GM21447 (cell line): ENCODE results near the gene USP47.

Experiments used
- ATAC-seq: cut with Tn5 transposase; IDR thresholded peaks from one replicate; pipeline ENCODE4 v1.9.1; 2021; ENCODE audit not compliant: unreplicated experiment

Gene USP47

DNA sequence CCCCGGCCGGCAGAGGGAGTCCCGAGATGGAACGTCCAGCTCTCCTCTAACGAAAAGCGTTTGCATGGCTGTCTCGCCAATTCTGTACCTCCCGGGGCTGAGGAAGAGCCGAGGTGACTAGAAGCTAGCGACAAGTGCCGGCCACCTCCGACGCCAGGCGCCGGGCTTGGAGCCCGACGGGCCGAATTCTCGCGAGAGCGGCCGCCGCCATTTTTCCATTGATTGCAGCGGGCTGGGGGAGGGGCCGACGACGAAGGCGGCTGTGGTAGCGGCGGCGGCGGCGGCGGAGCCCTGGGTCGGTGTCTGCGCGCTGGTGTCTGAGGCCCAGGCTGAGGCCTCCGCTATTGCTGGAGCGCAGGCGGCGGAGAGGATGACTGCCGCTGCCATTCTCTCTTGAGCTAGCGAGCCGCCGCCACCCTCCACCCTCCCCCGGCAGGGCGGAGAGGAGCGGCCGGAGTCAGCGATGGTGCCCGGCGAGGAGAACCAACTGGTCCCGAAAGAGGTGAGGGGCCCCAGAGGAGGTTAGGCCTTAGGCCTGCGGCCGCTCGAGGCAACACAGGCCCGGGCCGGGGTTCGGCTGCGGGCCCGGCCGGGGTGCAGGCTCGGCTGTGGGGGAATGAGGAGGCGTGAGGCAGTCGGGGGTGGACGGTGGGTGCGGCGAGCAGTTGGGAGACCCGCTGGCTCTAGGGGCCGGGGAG lies at the start of gene USP47:
TSS of gene USP47 (plus strand) at position 250 of the 698 bp plus-strand sequence. CDS start at position 464, 214 bp downstream.
- peak; percentile 60 for ATAC-seq

DNA sequence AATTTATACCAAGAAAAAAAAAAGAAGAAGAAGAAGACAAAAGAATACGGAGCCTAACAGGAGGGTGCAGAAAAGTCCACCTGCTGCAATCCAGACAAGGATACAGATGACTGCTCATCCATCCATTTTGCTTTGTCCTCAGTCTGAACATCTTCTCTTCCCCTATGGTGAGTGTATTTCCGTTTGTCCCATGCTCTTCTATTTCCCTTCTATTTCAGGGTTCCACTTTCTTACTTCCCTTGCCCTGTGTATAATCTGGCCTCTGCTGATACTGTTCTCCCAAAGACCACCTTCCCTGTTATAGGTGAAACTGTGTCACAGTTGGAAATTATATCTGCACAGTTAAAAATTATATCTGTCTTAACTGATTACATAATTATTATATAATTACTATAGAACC lies 48.7 kb upstream of the USP47 start:
- no peak for ATAC-seq

GRCh38 chr11:11798586-11799438 lies 43.0 kb upstream of the USP47 start:
- ATAC-seq = no peak

DNA sequence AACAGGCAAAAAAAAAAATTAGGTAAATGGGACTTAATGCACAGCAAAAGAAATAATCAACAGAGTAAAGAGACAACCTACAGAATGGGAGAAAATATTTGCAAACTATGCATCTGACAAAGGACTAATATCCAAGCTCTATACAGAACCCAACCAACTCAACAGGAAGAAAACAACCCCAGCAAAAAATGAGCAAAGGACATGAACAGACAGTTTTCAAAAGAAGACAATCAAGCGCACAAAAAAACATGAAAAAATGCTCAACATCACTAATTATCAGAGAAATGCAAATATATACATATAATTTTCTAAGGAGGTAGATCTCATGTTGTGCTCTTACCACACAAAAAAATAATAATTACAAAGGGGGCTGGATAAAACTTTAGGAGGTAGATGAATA lies 36.5 kb upstream of the USP47 start:
- no peak for ATAC-seq

DNA sequence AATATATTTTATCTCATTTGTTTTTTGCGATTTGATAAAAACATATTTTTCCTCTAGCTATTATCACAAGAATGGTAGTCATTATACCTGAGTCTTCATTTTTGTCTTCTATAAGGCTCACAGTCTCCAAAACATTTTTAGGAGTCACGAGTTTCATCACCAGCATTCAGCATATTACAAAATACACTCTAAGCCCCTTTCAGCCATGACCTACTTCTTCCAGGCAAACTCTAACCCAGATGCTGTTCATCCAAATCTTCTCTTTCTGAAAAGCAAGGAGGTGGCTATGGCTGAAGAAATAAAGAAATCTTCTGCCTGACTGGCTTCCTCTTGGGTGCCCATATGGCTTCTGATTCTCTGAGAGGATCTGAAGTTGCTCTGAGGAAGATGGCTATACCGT lies 35.7 kb upstream of the USP47 start:
- no peak for ATAC-seq

DNA sequence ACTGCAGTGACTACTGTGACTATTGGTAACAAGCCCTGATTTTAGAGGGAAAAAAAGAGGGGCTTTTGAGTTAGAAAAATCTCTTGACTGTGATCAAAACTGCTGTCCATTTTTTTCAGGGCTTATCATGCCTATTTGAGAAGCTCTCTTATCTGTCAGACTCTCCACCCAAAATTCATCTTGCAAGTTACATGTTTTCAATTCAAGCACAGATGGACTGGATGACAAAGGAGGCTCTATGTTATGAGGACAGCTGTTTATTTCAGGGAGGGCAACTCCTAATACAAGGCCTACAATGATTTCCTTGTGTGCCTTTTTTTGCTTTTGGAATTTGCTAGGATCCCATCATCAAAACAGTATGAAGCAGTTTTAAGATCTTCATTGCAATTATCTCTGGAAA lies 35.2 kb upstream of the USP47 start:
- no peak for ATAC-seq

GRCh38 chr11:11807811-11808782 lies 33.7 kb upstream of the USP47 start:
- ATAC-seq = no peak

DNA sequence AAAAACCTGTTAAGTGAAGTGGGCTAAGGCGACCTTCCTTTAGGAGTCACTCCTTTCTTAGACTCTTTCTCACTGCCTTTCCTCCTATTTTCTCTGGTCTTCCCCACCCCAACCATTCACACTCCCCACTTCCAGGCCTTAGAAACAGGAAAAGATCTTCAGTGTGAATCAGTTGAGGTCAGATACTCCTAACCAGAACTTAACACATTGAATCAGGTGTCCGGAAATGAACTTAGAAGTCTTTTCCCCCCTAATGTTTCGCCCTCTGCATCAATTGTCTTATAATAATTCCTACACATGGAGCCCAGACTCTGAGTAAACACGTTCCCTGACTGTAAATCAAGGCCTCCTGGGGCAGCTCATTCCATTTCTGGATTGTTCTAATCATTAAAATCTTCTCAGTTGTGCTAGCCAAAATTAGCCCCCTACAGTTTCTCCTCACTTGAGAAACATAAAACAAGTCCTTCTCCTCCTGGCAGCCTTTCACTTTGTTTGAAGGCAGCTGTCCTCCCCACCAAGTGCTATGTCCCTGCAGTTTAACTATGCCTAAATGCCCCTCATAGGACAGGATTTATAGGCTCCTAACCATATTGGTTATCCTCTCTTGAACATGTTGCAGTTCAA lies 32.7 kb upstream of the USP47 start:
- ATAC-seq = no peak

DNA sequence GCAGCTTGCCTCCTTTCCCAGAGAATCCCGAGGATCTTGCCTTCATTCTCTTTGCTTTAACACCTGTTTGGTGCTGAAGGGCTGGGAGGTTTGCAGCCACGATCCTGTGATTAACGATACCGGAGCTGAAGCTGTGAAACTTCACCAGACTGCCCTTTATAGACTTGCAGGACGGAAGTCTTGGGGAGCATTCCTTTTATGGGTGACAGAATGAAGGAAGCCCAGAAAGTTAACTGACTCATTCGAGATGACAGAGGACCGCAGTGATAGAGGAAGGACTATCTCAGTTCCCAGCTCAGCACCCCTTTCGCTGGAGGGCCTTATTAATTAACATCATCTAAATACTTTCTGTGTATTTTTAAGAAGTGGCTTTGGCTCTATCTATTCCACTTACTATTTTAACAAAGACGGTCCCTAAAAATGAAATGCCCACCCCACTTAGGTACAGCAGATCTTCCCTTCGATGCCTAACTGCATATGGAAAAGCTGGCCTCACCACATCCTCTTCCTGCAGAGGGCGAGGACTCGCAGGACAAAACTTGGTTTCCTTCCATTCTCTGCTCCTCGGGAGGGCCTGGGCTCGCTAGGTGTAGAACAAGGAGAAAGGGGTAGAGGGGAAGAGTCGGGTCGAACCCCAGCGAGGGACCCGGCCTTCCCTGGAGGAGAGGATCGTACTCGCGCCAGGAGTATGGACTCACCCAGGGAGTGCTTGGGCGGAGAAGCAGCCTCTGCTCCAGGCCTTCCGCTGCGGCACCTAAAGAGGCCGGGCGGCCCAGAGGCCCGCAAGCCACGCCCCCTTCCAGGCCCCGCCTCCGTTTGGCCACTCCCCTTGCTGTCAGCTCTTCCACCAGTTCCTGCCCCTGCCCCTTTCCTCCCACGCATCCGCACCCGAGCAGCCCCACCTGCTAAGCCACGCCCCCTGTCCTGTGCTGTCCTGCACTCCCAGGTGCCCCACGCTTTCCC lies 30.7 kb upstream of the USP47 start:
- no peak for ATAC-seq

DNA sequence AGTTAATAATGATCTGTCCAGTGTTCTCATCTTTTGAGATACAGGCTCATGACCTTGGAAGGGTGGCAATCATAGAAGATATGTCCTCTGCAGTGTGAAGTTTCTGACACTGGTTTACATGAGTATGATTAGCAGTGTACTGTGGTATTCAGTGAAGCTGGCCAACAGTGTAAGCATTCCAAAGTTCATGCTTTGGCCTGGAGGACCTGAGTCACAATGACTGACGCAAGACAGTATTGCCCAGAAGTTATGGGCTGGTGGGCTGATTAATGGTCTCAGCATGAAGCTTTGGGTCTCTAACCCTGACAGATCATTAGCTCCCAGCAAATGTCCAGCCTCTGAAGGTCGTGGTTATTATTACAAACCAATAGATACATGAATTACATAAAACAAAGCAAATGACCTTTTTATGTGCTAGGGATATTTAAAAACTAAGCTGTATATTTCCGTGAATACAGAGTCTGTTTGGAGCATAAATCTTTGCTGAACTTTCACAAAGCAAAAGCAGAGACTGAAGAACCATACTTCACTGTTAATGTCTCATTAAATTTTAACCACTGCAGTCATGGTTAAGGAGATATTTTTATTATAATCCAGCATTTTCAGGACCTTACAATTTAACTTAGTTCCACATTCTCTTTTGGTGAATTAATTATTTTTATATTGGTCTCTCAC lies 28.3 kb upstream of the USP47 start:
- ATAC-seq = no peak

DNA sequence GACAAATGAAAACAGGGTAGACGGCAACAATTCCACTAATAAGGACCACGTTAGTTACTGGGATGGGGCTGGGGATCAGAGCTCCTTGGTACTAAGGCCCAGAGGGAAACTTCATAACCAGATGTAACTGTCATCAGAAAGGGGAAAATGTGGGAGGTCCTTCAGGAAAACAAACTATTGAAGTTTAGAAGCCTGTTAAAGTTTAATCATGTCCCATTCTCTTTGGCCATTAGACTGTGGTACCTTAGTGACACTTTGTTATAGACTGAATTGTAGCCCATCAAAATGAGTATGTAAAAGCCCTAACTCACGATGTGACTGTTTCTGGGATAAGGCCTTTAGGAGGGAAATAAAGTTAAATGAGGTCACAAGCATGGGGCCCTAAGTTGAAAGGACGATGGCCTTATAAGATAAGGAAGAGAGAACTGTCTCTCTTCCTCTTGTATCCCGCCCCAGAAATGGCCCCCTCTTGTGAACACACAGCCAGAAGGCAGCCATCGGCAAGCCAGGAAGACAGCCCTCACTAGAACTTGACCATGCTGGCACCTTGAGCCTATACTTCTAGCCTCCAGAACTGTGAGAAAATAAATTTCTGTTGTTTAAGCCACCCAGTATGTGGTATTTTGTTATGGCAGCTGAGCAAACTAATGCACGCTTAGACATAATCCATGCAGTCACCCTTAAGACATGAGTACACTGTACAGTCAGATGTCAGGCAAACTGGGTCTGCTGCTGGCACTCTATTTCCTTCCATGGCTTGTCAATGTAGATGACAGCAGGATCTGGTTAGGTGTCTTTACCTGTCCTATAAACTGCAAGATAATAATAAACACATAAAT lies 26.9 kb upstream of the USP47 start:
- no peak for ATAC-seq

GRCh38 chr11:11816511-11817314 lies 25.1 kb upstream of the USP47 start:
- no peak for ATAC-seq

- no peak for ATAC-seq
Observed at GRCh38 chr11:11817957-11818356, 23.8 kb upstream of the USP47 start.

GRCh38 chr11:11818529-11819121 lies 23.1 kb upstream of the USP47 start:
- no peak for ATAC-seq

DNA sequence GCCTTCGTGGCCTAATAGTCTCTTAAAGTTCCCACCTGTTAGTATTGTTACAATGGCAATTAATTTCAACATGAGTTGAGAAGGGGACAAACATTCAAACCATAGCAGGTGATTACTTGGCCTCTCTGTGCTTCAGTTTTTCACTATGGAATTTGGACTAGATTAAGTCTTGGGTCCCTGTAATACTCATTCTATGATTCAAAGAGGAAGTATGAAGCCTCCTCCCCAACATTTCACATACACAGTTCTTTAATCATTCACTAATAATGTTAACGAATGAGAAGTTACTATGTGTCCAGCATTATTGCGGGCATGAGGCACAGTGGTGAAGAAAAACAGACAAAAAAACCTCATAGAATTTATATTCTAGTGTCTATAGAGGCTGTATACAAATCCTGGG lies 19.9 kb upstream of the USP47 start:
- ATAC-seq = no peak

GRCh38 chr11:11822946-11823345 lies 18.8 kb upstream of the USP47 start:
- ATAC-seq = no peak

DNA sequence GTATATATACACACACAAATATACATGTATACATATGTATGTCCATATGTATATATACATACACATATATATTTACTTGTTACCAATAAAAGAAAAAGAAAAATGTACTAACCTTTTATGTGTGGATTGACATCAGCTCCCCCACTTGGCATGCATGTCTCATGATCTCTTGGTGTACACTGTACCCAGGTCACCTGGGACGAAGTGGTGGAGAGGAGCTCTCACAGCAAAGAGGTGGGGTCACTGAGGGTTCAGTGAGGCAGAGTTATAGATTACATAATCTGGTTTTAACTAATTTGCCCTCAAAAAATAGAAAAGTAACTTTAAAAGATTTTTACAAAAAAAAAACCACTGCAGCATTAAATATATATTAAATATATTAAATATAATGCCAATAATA lies 15.5 kb upstream of the USP47 start:
- ATAC-seq = no peak
